Smooth muscle cell (in vitro differentiated cells): Measurements from ENCODE around the gene CDH4. TPM values are rescaled to one million over a fixed set of nuclear protein-coding genes. Genes with fewer than 3 reads are reported as not detected.
"Not testable (repeated sequence)": the region's sequence is repeated elsewhere in the genome, so short reads cannot be mapped to it uniquely, and the experiment has no call there.

ENCODE experiments used
- DNase-seq: peaks from one replicate; lab custom pipeline; 2025; ENCODE audit not compliant: unreplicated experiment; lab: John Stamatoyannopoulos, UW
- H2AFZ ChIP-seq: fragments of 200-600 bp; sonication (generic); 2 replicates; pipeline ENCODE4 v1.6.0; 2016; ENCODE audit warnings: antibody characterized with exemption, low read depth, mild to moderate bottlenecking
- H3F3A ChIP-seq: fragments of 200-600 bp; sonication (generic); 2 replicates; pipeline ENCODE4 v1.6.0; 2017; ENCODE audit warnings: antibody characterized with exemption, low read depth
- H3K27ac ChIP-seq: fragments of 200-600 bp; sonication (generic); 2 replicates; pipeline ENCODE4 v1.5.1; 2016; ENCODE audit warnings: low read depth, mild to moderate bottlenecking
- H3K27me3 ChIP-seq: fragments of 200-600 bp; sonication (generic); 2 replicates; pipeline ENCODE4 v1.6.1; 2016; ENCODE audit warnings: low read depth, mild to moderate bottlenecking
- H3K36me3 ChIP-seq: fragments of 200-600 bp; sonication (generic); 2 replicates; pipeline ENCODE4 v1.5.1; 2016; ENCODE audit warnings: low read depth
- H3K4me1 ChIP-seq: fragments of 200-600 bp; sonication (generic); 2 replicates; pipeline ENCODE4 v1.5.1; 2016; ENCODE audit warnings: low read depth
- H3K4me2 ChIP-seq: fragments of 200-600 bp; sonication (generic); 2 replicates; pipeline ENCODE4 v1.6.0; 2016; ENCODE audit warnings: mild to moderate bottlenecking
- H3K4me3 ChIP-seq: fragments of 200-600 bp; sonication (generic); 2 replicates; pipeline ENCODE4 v1.5.1; 2016; ENCODE audit warnings: mild to moderate bottlenecking
- H3K79me2 ChIP-seq: fragments of 200-600 bp; sonication (generic); 2 replicates; pipeline ENCODE4 v1.6.0; 2016; ENCODE audit warnings: low read depth, mild to moderate bottlenecking
- H3K9ac ChIP-seq: fragments of 200-600 bp; sonication (generic); 2 replicates; pipeline ENCODE4 v1.6.0; 2016; ENCODE audit warnings: low read depth
- H3K9me3 ChIP-seq: fragments of 200-600 bp; sonication (generic); replicated peaks from 2 replicates; pipeline ENCODE4 v1.5.1; 2016; ENCODE audit warnings: low read depth
- H4K20me1 ChIP-seq: fragments of 200-600 bp; sonication (generic); 2 replicates; pipeline ENCODE4 v1.6.0; 2016; ENCODE audit warnings: low read depth
- CTCF ChIP-seq: fragments of 200-600 bp; sonication (generic); IDR thresholded peaks from 2 replicates; pipeline ENCODE4 v1.5.1; 2017; ENCODE audit warnings: borderline replicate concordance, mild to moderate bottlenecking, antibody characterized with exemption; ENCODE audit not compliant: insufficient read depth, poor library complexity, severe bottlenecking
- WGBS: methylation state at CpG from one replicate; pipeline ENCODE4 v1.1.7; 2016; ENCODE audit warnings: low lambda C conversion rate; 5-methylcytosine and 5-hydroxymethylcytosine counted together
- polyA plus RNA-seq: library from polyadenylated mRNA; unstranded; fragments of >200 nt; fragmentation: Nextera tagmentation; extraction: Ambion mirVana; gene quantifications from 2 replicates; pipeline ENCODE4 v1.2.1, GENCODE V29; 2016
- total RNA-seq: library from RNA; depleted of rRNA; stranded (reverse); fragments of >200 nt; gene quantifications from 2 replicates; pipeline ENCODE4 v1.2.3, GENCODE V29; 2014

Gene CDH4
- total and polyA plus RNA-seq, 2 experiments from 2014 or later: 0.03 to 0.04 TPM

- Histone ChIP-seq H3K4me1 (no peaks in the 10 kb centered on the region), H3K9ac (no peak overlapping the region), H3K36me3 (no peaks in the 10 kb centered on the region), H3K9me3 (no peaks in the 10 kb centered on the region), H3K4me3 (no peak overlapping the region), H4K20me1 (peaks cover 10% of the 10 kb centered on the region), H2AFZ (no peak overlapping the region), H3K27ac (no peak overlapping the region), H3K27me3 (no peaks in the 10 kb centered on the region), H3K79me2 (no peaks in the 10 kb centered on the region), H3K4me2 (no peak overlapping the region), H3F3A (no peaks in the 10 kb centered on the region)
- 98% methylated on average over 65 of the region's 65 CpGs for WGBS
- no peak for TF ChIP-seq CTCF
- DNase-seq: no peak
Measured at GRCh38 chr20:61979701-61980635, 727.9 kb downstream of the CDH4 start.

- Histone ChIP-seq H3K27ac (no peak overlapping the region), H3K9me3 (no peaks in the 10 kb centered on the region), H3K36me3 (no peaks in the 10 kb centered on the region), H4K20me1 (peaks cover 10% of the 10 kb centered on the region), H3K9ac (no peak overlapping the region), H3F3A (no peaks in the 10 kb centered on the region), H3K79me2 (no peaks in the 10 kb centered on the region), H2AFZ (no peak overlapping the region), H3K4me3 (no peak overlapping the region), H3K27me3 (no peaks in the 10 kb centered on the region), H3K4me1 (no peaks in the 10 kb centered on the region), H3K4me2 (no peak overlapping the region)
- no peak for TF ChIP-seq CTCF
- 88% methylated on average over 22 of the region's 22 CpGs for WGBS
- no peak for DNase-seq
Measured at GRCh38 chr20:61980647-61981583, 728.9 kb downstream of the CDH4 start.

GRCh38 chr20:61981691-61982090 lies 729.6 kb downstream of the CDH4 start:
- not testable (repeated sequence) for H3K79me2 ChIP-seq, H3K36me3 ChIP-seq, H3K4me3 ChIP-seq, H3K4me2 ChIP-seq, H3K9me3 ChIP-seq, H3K4me1 ChIP-seq, H4K20me1 ChIP-seq, H3K27ac ChIP-seq, H3K9ac ChIP-seq, H3K27me3 ChIP-seq, H3F3A ChIP-seq, DNase-seq, H2AFZ ChIP-seq
- 88% methylated on average over 11 of the region's 11 CpGs for WGBS

GRCh38 chr20:61982191-61982950 lies 730.3 kb downstream of the CDH4 start:
- Histone ChIP-seq H3K27me3 (no peaks in the 10 kb centered on the region), H3F3A (no peaks in the 10 kb centered on the region), H3K36me3 (no peaks in the 10 kb centered on the region), H3K4me3 (no peak overlapping the region), H3K9ac (no peak overlapping the region), H3K4me1 (no peaks in the 10 kb centered on the region), H4K20me1 (peaks cover 10% of the 10 kb centered on the region), H3K79me2 (no peaks in the 10 kb centered on the region), H3K4me2 (no peak overlapping the region), H3K9me3 (no peaks in the 10 kb centered on the region), H2AFZ (no peak overlapping the region), H3K27ac (no peak overlapping the region)
- TF ChIP-seq CTCF: no peak
- WGBS: 84% methylated on average over 15 of the region's 18 CpGs
- DNase-seq: no peak
